GM21723 (cell line): ENCODE data around the gene HGS.

Experiments used
- ATAC-seq: cut with Tn5 transposase; IDR thresholded peaks from one replicate; pipeline ENCODE4 v1.9.1; 2021; ENCODE audit warnings: mild to moderate bottlenecking, moderate library complexity; ENCODE audit not compliant: unreplicated experiment

Gene HGS

DNA sequence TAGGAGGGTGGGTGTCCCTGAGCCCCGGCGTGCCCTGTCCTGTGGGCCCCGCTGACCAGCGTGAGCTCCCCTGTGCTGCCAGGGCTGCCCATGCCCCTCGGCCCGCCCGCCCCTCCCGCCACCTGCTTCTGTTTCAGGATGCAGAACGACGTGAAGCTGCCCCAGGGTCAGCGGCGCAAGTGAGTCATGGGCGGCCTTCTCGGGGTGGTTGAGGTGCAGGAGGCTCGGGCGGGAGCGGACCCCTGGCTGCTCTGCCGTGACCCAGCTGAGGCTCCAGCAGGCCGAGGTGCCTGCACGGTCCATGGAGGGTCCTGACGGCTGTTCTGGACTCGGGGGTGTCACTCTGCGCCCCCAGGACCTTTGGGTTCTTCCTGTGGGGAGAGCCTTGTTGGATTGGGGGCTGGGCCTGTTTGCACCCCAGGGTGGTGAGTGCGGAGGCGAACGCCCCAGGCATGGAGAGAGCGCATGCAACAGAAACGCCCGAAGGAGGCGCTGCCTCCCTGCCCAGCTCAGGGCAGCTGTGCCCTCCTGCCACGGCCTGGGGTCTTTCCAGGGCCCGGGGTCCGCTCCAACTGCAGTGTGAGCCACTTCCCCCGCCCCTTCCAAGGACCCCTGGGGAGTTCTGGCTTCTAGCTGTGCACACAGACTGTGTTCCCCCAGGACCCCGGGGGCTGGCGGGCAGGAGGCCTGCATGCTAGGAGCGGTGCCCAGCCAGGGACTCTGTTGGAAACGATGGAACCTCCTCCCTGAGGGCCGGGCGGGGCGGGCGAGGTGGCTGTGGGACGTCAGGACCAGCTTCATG, 32.3 kb downstream of the HGS start:
- no peak for ATAC-seq

DNA sequence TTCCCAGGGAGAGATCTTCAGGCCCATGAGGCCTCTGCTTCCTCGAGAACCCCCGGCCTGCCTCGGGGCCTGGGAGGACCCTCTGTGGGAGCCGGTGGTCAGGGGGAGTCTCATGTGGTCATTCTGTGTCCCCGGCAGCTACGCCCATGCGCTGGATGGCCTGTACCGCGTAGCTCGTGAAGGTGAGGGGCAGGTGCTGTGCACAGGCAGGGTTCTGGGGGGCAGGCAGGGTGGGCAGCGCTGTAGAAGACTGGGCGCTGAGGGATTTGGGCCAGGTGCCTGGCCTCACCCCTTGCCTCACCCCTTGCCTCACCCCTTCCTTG, 32.8 kb downstream of the HGS start:
- no peak for ATAC-seq

DNA sequence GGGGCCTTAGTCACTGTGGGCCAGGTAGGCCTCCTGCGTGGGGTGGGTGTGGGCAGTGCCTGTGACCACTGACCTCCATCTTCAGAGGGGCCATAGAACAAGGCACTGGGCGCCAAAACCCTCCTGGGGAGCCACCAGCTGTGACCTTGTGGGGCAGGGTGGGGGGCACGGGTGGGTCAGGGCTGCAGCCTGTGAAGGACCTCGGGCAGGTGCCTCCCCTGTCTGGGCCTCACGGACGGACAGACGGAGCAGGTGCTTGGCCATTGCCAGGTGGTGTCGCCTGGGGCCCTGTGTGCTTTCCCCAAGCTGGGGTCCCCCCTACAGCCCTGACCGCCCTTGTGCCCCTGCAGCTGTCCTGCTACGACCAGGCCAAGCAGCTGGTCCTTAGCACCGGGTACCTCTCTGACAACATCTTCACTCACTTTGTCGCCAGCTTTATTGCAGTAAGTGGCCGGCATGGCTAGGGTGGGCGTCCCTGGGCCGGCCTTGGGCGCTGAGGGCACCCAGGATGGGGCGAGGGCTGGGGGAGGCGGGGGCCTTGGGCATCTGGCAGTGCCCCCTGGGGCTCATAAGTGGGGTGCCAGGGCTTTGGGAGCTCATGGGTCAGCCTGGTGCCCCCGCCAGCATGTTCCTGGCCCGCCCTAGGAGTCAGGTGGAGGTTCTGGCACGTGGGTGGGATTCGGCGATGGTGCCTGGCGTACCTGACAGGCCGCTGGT, 33.4 kb downstream of the HGS start:
- ATAC-seq = no peak

DNA sequence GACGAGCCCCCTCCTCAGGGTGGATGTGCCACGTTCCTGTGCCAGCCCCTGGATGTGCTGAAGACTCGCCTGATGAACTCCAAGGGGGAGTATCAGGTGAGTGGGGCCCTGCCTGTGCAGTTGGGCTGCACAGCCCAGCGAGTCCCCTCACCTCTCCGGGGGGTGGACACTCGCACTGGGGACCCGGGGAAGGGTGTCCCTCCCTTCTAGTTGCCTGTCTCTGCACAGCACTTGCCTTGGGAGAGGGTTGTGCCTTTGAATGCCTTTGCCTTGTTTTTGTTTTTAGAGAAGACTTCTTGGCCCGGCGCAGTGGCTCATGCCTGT, 33.9 kb downstream of the HGS start:
- no peak for ATAC-seq

DNA sequence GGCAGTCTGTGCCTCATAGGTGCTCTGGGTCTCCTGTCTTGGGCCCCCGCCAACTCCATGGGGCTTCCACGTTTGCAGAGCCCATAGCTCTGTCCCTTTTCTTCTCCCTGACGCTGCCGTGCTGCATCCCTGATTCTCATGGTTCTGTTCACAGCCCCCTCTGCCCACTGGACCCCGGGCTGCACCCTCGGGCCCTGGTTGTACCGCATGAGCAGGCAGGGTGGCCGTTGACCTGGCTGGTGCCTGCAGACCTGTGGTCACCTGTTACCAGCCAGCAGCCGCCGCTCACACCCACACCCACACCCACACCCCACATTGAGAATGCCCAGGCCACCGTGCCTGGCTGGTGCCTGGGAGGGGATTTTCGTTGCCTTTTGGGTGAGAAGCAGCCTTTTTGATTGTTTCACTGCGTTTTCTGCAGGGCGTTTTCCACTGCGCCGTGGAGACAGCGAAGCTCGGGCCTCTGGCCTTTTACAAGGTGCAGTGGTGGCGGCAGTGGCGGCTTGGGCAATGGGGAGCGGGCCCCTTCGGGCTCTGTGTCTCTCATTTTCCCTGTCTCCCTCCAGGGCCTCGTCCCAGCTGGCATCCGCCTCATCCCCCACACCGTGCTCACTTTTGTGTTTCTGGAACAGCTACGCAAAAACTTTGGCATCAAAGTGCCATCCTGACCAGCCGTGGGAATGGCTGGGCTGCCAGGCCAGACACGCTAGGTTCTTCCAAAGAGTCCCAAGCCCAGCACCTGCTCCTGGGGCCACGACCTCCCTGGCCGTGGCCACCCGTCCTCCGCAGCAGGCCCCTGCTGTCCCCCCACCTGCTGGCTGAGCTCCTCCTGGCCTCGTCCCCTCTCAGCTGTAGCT, 35.8 kb downstream of the HGS start:
- no peak for ATAC-seq

DNA sequence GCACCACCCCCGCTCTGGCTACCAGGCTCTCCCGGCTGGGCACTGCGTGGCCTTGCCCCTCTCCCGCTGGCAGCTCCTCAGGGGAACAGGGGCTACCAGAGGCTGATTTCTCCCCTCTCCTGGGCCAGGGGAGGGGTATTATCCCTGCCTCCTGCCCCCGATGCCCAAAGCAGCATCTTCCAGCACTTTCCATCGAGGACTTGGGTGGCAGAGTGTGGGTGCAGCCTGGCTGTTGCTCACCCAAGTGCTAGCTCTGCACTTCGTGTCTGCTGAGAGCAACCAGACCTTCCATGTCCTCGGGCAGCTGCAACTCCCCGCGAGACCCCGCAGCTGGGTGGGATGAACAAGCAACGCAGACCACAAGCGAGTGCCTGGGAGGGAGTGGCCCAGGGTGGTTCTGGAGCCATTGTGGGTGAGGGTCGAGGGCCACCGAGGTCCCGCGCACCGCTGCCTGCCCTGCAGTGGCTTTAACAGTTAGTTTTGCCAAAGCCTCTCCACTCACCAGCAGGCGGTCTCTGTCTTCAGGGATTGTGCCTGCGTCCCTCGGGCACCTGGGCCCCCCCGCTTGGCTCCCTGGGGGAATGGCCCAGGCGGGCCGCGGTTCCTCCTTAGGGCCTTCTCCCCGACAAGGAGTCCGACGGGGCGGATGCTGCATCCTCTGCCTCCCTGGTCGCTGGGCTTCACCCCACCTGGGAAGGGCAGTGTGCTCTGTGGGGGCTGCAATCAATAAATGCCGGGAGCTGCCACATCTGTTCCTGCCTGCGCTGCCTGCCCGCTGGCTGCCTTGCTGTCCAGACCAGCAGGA, 36.7 kb downstream of the HGS start:
- no peak for ATAC-seq

DNA sequence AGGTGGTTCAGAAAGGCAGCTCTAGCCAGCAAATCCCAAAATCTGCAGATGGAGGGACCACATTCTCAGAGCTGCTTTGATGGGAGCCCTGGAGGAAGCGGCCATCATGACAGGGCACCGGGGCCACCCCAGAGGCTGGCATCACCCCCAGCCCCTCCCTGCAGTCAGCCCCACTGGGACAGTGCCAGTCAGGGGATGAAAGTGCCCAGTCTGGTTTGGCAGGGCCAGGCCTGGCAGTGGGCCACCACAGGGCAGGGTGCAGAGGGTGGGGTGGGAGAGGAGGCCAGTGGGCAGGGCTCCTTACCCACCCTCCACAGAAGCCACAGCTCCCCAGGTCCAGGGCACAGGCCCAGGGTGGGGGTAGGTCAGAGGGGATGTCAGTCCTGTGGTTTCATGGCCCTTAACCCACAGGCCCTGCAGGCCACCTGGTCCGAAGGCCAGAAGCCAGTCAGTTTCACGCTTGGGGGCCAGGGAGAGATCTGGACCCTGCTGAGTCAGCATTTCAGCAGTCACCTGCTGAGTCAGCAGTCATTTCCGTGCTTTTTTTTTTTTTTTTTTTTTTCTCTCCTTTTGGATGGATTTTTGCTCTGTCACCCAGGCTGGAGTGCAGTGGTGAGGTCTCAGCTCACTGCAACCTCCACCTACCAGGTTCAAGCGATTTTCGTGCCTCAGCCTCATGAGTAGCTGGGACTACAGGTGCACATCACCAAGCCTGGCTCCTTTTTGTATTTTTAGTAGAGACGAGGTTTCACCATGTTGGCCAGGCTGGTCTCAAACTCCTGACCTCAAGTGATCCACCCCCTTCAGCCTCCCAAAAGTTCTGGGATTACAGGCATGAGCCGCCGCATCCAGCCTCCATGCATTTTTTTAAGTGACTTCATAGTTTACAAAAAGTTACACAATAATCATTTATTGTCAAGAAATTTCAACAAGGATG, 38.6 kb downstream of the HGS start:
- ATAC-seq = no peak

DNA sequence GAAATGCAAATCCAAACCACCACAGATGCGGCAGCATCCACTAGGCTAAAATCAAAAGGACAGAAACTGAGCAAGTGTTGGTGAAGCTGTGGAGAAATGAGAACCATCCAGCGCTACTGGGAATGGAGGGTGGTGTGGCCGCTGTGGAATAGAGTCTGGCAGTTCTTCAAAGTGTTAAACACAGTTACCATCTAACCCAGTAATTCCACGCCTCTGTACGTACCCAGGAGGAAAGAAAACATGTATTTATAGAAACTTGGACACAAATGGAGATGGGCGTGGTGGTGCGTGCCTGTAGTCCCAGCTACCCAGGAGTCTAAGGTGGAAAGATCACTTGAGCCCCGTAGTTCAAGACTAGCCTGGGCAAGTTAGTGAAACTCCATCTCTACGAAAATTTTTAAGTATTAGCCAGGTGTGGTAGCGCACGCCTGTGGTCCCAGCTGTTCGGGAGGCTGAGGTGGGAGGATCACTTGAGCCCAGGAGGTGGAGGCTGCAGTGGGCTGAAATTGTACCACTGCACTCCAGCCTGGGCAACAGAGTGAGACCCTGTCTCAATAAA, 39.9 kb downstream of the HGS start:
- ATAC-seq = no peak

DNA sequence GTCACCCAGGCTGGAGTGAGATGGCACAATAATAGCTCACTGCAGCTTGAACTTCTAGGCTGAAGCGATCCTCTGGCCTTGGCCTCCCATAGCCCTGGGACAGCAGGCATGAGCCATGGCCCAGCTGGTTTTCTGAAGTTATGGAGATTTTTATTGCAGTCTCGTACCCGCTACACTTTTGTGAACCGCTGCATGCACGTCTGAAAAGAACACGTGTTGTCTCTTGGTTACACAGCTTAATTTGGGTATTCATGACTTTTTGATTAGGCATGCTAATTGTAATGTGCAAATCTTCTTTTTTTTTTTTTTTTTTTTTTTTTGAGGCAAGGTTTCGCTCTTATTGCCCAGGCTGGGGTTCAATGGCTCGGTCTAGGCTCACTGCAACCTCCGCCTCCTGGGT, 41.6 kb downstream of the HGS start:
- no peak for ATAC-seq

DNA sequence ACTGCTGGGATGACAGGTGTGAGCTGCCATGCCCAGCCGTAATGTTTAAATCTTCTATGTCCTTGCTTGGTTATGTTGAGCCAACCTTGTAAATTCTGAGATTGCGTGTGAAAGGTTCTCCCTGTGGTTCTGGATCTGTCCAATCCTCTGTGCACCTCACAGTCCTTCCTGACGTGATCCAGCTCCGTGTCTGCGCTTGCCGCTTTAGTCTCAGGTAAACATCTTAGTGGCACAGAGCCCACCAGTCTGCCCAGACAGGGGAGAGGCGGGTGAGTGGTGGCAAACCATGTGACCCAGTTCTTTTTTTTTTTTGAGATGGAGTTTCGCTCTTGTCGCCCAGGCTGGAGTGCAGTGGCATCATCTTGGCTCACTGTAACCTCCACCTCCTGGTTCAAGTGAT, 42.2 kb downstream of the HGS start:
- ATAC-seq = no peak

DNA sequence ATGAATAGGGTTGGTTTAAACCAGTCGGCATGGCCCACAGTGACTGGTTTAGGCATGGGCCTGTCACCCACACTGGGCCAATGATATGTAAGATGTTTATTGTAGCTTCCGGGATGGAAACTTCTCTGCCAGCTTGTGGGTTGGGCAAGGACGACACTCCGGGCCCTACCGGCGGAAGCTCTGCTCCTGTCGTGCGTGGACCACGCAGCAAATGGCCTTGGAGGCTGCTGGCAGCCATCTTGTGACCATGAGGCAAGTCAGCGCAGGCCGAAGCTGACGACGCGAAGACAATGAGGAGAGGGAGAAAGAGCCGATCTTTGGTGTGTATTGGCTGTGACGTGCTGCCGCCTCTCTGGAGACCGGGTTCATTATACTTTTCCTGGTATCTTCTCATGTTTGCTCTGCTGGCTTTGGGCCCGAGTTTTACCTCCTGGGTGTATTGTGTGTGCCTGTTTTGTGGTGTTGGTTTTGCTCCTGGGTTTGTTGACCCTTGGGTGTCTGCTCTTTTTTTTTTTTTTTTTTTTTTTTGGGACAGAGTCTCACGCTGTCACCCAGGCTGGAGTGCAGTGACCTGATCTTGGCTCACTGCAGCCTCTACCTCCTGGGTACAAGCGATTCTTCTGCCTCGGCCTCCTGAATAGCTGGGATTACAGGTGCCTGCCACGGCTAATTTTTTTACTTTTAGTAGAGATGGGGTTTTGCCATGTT, 43.7 kb downstream of the HGS start:
- no peak for ATAC-seq

DNA sequence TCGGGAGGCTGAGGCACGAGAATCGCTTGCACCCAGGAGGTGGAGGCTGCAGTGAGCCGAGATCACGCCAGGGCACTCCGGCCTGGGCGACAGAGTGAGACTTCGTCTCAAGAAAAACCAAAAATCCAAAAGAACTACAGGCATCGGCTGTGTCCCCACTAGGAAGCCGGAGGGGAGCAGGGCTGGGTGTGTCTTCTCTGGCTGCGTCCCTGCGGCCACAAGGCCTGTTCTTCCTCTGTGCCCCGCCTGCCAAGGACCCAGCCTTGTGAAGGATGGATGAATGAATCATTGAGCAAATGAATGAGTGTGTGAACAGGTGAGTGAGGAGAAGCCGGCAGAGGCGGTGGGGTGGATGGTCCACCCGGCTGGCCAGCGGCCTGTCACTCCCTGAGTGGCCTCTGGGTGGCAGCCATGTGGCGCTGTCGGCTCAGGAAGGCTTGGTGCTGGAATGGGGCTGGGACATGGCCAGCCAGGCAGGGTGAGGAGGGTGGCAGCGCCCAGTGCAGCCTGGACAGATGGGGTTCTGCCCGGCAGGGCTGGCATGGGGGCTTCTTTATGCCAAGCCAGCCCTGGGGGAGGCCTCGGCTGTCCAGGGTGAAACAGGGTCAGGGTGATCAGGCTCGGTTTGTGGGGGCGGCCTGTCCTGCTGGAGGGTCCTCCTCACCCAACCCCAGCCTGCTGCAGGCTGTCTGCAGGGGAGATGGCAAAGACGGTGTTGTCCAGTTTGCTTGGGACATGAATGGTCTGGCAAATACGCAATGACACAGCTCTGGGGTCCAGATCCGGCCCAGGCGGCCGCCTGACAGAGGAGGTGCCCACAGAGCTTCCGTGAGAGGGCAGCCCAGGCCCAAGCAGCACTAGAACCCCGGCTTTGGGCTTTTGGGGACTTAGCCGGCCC, 49.9 kb downstream of the HGS start:
- ATAC-seq = no peak

DNA sequence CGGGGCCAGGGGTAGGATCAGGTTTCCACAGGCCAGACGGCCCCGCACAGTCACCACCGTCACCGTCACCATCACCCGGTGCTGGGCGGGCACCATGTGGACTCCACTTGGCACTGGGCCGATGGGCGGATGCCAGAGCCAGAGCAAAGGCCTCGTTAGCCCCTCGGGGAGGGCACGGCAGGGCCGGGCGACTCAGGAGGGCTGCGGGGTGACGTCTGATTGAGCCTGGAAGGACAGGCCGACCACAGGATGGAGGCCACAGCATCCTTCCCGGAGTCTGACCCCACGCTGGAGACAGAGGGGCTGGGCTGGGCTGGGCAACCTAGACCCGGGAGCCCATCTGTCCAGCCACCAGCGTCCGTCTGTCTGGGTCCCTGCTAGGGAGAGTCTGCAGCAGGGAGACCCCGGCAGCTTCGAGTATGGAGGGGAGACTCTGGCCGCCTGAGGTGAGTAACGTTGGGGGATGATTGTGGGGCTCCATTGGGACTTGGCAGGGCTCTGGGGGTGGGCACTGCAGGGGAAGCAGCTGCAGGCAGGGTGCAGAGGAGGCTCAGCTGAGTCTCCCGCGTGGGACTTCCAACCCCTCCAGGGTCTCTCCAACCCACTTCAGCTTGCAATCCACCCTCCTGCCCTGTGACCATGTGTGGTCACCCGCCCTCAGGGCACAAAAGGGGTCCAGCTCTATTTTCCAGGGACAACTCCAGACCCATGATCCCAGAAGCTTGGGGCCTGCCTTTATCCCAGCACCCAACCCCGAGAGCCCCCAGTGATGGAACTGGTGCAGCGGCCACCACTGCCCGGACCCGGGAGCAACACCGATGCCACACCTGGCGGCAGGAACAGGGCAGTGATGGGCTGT, 50.8 kb downstream of the HGS start:
- ATAC-seq = no peak

DNA sequence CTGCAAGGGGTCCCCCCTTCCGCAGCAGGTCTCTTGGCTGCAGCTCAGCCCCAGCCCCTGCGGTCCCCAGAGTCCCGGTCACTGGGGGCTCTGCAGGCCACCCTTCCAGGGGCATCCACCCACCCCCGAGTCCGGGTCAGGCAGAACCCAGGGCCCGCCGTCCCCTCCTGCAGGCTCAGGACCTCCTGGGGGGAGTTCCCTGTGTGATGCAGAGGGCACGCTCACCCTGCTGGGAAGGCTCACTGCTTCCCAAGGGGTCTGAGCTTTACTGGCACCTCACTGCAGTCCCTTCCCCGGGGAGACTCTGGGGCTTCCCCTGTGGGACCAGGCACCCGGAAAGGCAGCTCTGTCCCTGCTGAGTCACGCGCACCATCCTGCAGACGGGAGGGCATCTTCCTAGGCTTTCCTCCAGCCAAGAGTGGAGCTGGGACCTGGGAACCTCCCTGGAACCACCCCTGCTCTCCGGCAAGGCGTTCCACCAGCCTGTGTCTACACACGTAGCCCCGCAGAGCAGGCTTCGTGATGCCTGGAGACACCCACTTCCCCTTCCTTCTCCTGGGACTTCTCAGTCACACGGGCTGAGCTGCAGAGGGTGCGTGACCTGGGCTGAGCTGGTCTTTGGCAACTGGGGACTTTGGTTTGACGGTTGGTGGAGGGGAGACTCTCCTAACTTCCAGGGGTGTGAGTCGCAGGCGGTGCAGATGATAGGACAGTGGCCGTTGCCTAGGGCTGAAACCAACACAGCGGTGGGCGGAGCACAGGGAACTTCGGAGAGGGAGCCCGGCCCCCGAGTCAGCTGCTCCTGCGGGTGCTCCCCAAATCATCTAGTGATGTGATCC, 51.7 kb downstream of the HGS start:
- ATAC-seq = no peak

DNA sequence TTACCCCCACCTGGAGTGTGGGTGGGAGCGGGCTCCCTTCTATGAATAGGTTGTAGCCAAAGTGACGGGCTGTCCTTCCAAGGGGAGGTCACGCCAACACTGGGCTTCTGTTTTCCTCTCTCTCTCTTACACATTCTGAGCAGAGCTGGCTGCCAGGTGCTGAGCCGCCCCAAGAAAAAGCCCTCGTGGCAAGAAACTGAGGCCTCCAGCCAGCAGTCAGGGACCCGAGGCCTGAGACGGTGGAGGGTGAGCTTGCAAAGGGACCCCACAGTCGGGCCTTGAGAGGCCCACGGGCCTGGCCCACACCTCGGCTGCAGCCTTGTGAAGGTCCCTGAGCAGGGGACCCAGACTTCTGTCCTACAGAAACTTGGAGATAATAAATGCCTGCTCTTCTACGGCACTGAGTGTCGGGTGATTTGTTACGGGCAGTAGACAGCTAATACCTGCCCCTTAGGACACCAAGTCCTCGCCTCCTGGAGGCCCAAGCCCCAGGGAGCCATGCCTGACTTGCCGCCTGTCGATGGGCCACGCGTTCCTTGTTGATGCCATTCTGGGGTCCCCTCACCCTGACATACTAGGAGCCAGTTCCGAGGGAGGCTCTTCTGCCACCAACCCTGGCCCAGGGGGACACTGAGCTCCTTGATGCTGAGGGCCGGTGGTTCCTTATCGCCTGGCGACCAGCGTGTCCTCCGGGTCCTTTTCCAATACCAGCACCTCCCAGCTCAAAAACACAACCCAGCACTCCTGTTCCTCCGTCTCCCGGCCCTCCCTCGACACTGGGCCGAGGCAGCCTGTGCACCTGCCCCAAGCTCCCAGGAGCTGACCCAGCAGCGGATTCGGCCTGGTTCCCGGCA, 54.4 kb downstream of the HGS start:
- ATAC-seq = no peak
